Endothelial cell of umbilical vein (primary cell): ENCODE data around the gene PLEKHG3. TPM values are rescaled to one million over a fixed set of nuclear protein-coding genes. Genes with fewer than 3 reads are reported as not detected.

Experiments
- BruUV-seq: library from RNA; stranded (reverse); fragments of 400-500 nt; replicated peaks from 2 replicates; lab custom pipeline; 2021; lab: Mats Ljungman, UMichigan
- CTCF ChIA-PET: fragments of 300-600, 350-600 bp; sonication (Branson Sonifier 250); formaldehyde crosslinking; loops from one replicate; lab custom pipeline; 2021; ENCODE audit warnings: antibody characterized with exemption, inconsistent platforms; lab: Charles Lee
- POLR2A ChIA-PET: fragments of 300-600, 350-600 bp; sonication (Branson Sonifier 250); formaldehyde crosslinking; loops from one replicate; lab custom pipeline; 2021; ENCODE audit warnings: antibody characterized with exemption, inconsistent platforms; lab: Charles Lee
- DNase-seq: peaks from one replicate; pipeline ENCODE4 v3.0.0-alpha.2; 2011; ENCODE audit warnings: low read depth, low spot score
- FAIRE-seq: peaks from 2 replicates; lab custom pipeline; 2011; peaks lifted over from hg19 to GRCh38; lab: Jason Lieb, UNC
- H2AFZ ChIP-seq: 2 replicates; pipeline ENCODE4 v1.6.0; 2012; ENCODE audit warnings: low read depth, low read length, control low read depth, inconsistent platforms
- H3K27ac ChIP-seq: 2 replicates; pipeline ENCODE4 v1.5.1; 2011; ENCODE audit warnings: low read depth, mild to moderate bottlenecking, control low read depth, low read length, moderate library complexity; ENCODE audit not compliant: insufficient read depth
- H3K27me3 ChIP-seq, 2 experiments: 2 replicates each; pipeline versions ENCODE4 v1.6.0 to v1.6.1; 2011; ENCODE audit warnings: low read length in 2 of 2, mixed read lengths in 1 of 2; ENCODE audit not compliant: control insufficient read depth in 2 of 2, insufficient read depth in 2 of 2
- H3K36me3 ChIP-seq, 2 experiments: 2 replicates in 1 of 2; 3 replicates in 1 of 2; pipeline ENCODE4 v1.5.1; 2011; ENCODE audit warnings: low read length in 2 of 2, mild to moderate bottlenecking in 1 of 2, moderate library complexity in 1 of 2; ENCODE audit not compliant: control insufficient read depth in 2 of 2, insufficient read depth in 2 of 2; ENCODE audit errors: extremely low read depth in 1 of 2
- H3K4me1 ChIP-seq: 3 replicates; pipeline ENCODE4 v1.5.1; 2011; ENCODE audit warnings: mild to moderate bottlenecking, low read length; ENCODE audit not compliant: control insufficient read depth, insufficient read depth; ENCODE audit errors: extremely low read depth
- H3K4me2 ChIP-seq: 2 replicates; pipeline ENCODE4 v1.6.1; 2011; ENCODE audit warnings: low read length, control low read depth, mixed read lengths; ENCODE audit not compliant: insufficient read depth
- H3K4me3 ChIP-seq, 3 experiments: fragments of 200-600 bp in 1 of 3; sonication (generic), shearing (Covaris generic) in 1 of 3; replicated peaks in 1 of 3; 2 replicates each; pipeline ENCODE4 v1.5.1; 2011 to 2016; ENCODE audit warnings: control low read depth in 3 of 3, low read length in 3 of 3, mild to moderate bottlenecking in 2 of 3, inconsistent platforms in 1 of 3, low read depth in 1 of 3, moderate library complexity in 1 of 3; ENCODE audit not compliant: insufficient read depth in 1 of 3
- H3K79me2 ChIP-seq: 2 replicates; pipeline ENCODE4 v1.6.0; 2012; ENCODE audit warnings: low read length, inconsistent platforms; ENCODE audit not compliant: control insufficient read depth, insufficient read depth
- H3K9ac ChIP-seq: replicated peaks from 2 replicates; pipeline ENCODE3; 2011; ENCODE audit warnings: low read length, control low read depth; ENCODE audit not compliant: insufficient read depth; ENCODE audit errors: extremely low read depth
- H3K9me1 ChIP-seq: replicated peaks from 3 replicates; pipeline ENCODE4 v1.6.0; 2011; ENCODE audit warnings: mild to moderate bottlenecking, low read length; ENCODE audit not compliant: control insufficient read depth, insufficient read depth; ENCODE audit errors: extremely low read depth
- H3K9me3 ChIP-seq: replicated peaks from 2 replicates; pipeline ENCODE4 v1.5.1; 2012; ENCODE audit warnings: low read length, inconsistent platforms; ENCODE audit not compliant: control insufficient read depth, insufficient read depth
- H4K20me1 ChIP-seq: replicated peaks from 2 replicates; pipeline ENCODE3; 2011; ENCODE audit warnings: mild to moderate bottlenecking, low read length; ENCODE audit not compliant: control insufficient read depth, insufficient read depth; ENCODE audit errors: extremely low read depth
- EZH2 ChIP-seq: IDR thresholded peaks from 2 replicates; pipeline ENCODE4 v1.6.1; 2012; ENCODE audit warnings: borderline replicate concordance, low read depth, mild to moderate bottlenecking, moderate library complexity, low read length, inconsistent platforms; ENCODE audit not compliant: severe bottlenecking
- FOS ChIP-seq: IDR thresholded peaks from 2 replicates; pipeline ENCODE4 v1.6.1; 2011; ENCODE audit warnings: mild to moderate bottlenecking, low read length, moderate library complexity, borderline replicate concordance; ENCODE audit not compliant: insufficient read depth
- GATA2 ChIP-seq: IDR thresholded peaks from 2 replicates; pipeline ENCODE4 v1.7.0; 2011; ENCODE audit warnings: low read depth, mild to moderate bottlenecking, moderate library complexity, mixed read lengths, low read length; ENCODE audit not compliant: insufficient read length, insufficient read depth
- JUN ChIP-seq: IDR thresholded peaks from 2 replicates; pipeline ENCODE4 v1.6.1; 2011; ENCODE audit warnings: borderline replicate concordance, low read depth; ENCODE audit not compliant: insufficient read length, insufficient read depth
- MYC ChIP-seq: IDR thresholded peaks from one replicate; pipeline ENCODE4 v1.6.1; 2011; ENCODE audit warnings: mild to moderate bottlenecking, low read depth, low read length
- POLR2A ChIP-seq: IDR thresholded peaks from 2 replicates; pipeline ENCODE4 v1.6.1; 2012; ENCODE audit warnings: low read depth, mild to moderate bottlenecking, control low read depth, low read length
- POLR2AphosphoS5 ChIP-seq: IDR thresholded peaks from 2 replicates; pipeline ENCODE4 v1.6.1; 2012; ENCODE audit warnings: low read depth, mild to moderate bottlenecking, control low read depth, low read length, moderate library complexity; ENCODE audit not compliant: insufficient read depth
- dilution Hi-C: fragments of 300-500 bp; cut with MboI; formaldehyde crosslinking; loops from one replicate; pipeline ENCODE4 v1.15.0; 2019; ENCODE audit warnings: low sequenced_read_pairs; ENCODE audit not compliant: extremely low pct_ligation_motif_present
- intact Hi-C: fragments of 100-400 bp; cut with micrococcal nuclease; formaldehyde crosslinking; loops from one replicate; pipeline ENCODE4 v1.10.0; 2022
- polyA plus RNA-seq, 4 experiments: library from polyadenylated mRNA; depleted of rRNA in 3 of 4; stranded (reverse) in 3 of 4; unstranded in 1 of 4; fragments of >200 nt; gene quantifications; 2 replicates each; pipeline versions ENCODE4 v1.2.1 to v1.2.3, GENCODE V29; 2011 to 2012; ENCODE audit warnings: missing spikeins in 1 of 4
- total RNA-seq: library from RNA; stranded (reverse); gene quantifications from 2 replicates; pipeline ENCODE4 v1.2.3, GENCODE V29; 2021
- TF ChIP-seq, protein P1 (sequence below), 2 donors: IDR thresholded peaks; 1 replicate in 1 of 2; 2 replicates in 1 of 2; pipeline ENCODE4 v1.5.1; 2011; ENCODE audit warnings: low read length in 2 of 2, mild to moderate bottlenecking in 2 of 2, moderate library complexity in 2 of 2, control low read depth in 1 of 2, inconsistent platforms in 1 of 2, low read depth in 1 of 2; ENCODE audit not compliant: insufficient read depth in 1 of 2; ENCODE audit errors: extremely low read depth in 1 of 2
- TF ChIP-seq, protein P2 (sequence below): IDR thresholded peaks from 2 replicates; pipeline ENCODE4 v1.6.1; 2011; ENCODE audit not compliant: insufficient read depth, insufficient read length

Gene PLEKHG3
- total and polyA plus RNA-seq, 2 donors (not counting 3 experiments of a cell fraction or from before 2014, with no cell fraction given): 6.6 to 8.0 TPM

DNA sequence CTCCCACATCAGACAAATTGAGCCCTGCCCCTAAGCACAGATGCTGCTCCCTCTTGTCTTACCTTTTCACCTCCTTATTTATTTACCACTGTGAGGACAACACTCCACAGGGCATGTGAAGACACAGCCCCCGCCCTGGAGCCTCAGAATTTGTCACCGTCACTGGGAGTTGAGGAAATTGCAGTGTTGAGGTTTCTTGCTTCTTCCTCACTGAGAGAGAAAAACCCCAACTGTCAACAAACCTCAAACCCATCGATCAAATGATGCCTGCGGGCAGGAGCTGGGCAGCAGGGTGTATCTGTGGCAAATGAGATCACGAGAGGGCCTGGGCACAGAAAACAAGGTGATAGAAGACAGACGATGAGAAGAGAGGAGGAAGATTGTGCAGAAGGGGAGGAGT is 30.5 kb upstream of the PLEKHG3 start:
- ChIA-PET POLR2A (no interaction called here), CTCF (interaction anchor here (1.4 to 5.1 kb wide), 4 partner anchors 88 to 237 kb away, joined by 3 to 56 read pairs (median 20); no protein-coding TSS in a partner anchor)
- H3K4me3 ChIP-seq: no peak overlapping the region

DNA sequence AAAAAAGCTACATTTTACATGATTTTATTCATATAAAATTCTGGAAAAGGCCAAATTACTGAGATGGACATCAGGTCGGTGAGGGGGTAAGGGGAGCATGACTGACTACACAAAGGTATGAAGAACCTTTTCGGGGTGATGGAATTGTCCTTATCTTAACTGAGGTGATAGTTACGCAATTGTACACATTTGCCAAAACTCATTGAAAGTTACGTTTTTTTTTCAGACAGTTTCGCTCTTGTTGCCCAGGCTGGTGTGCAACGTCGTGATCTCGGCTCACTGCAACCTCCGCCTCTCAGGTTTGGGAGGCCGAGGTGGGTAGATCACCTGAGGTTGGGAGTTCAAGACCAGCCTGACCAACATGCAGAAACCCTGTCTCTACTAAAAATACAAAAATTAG is 29.4 kb upstream of the PLEKHG3 start:
- Histone ChIP-seq H3K36me3 (no peaks in the 10 kb centered on the region), H3K4me1 (no peaks in the 10 kb centered on the region), H3K9me1 (no peaks in the 10 kb centered on the region), H2AFZ (no peak overlapping the region), H3K9ac (no peak overlapping the region), H3K27ac (no peak overlapping the region), H4K20me1 (no peaks in the 10 kb centered on the region), H3K27me3 (peaks cover 5 to 10% of the 10 kb centered on the region in 2 experiments), H3K79me2 (no peaks in the 10 kb centered on the region), H3K4me2 (no peak overlapping the region), H3K4me3 (no peak overlapping the region), H3K9me3 (no peaks in the 10 kb centered on the region)
- ChIA-PET POLR2A (no interaction called here), CTCF (interaction anchor here (1.3 to 5.1 kb wide), 4 partner anchors 87 to 236 kb away, joined by 5 to 56 read pairs (median 8); no protein-coding TSS in a partner anchor)
- dilution Hi-C loops: no loop called here
- no TSS peak for BruUV-seq
- no peak for FAIRE-seq
- intact Hi-C loops: no loop called here
- TF ChIP-seq POLR2AphosphoS5 (no peak), GATA2 (no peak), EZH2 (no peak), FOS (no peak), POLR2A (no peak), JUN (no peak), MYC (no peak)
- TF ChIP-seq, protein P1, sequence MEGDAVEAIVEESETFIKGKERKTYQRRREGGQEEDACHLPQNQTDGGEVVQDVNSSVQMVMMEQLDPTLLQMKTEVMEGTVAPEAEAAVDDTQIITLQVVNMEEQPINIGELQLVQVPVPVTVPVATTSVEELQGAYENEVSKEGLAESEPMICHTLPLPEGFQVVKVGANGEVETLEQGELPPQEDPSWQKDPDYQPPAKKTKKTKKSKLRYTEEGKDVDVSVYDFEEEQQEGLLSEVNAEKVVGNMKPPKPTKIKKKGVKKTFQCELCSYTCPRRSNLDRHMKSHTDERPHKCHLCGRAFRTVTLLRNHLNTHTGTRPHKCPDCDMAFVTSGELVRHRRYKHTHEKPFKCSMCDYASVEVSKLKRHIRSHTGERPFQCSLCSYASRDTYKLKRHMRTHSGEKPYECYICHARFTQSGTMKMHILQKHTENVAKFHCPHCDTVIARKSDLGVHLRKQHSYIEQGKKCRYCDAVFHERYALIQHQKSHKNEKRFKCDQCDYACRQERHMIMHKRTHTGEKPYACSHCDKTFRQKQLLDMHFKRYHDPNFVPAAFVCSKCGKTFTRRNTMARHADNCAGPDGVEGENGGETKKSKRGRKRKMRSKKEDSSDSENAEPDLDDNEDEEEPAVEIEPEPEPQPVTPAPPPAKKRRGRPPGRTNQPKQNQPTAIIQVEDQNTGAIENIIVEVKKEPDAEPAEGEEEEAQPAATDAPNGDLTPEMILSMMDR (IDR thresholded peaks at IDR 0.05; ENCODE audit: extremely low read depth in 1 of 2, insufficient read depth in 1 of 2, low read depth in 1 of 2, low read length in 2 of 2): no peak
- TF ChIP-seq, protein P2, sequence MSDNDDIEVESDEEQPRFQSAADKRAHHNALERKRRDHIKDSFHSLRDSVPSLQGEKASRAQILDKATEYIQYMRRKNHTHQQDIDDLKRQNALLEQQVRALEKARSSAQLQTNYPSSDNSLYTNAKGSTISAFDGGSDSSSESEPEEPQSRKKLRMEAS: no peak
- no peak for DNase-seq

More for the DNA sequence above, 30.5 kb upstream of the PLEKHG3 start:
- Histone ChIP-seq H3K9ac (no peak overlapping the region), H2AFZ (no peak overlapping the region), H3K36me3 (no peaks in the 10 kb centered on the region), H3K79me2 (no peaks in the 10 kb centered on the region), H4K20me1 (no peaks in the 10 kb centered on the region), H3K27me3 (peaks cover 5 to 9% of the 10 kb centered on the region in 2 experiments), H3K27ac (no peak overlapping the region), H3K9me1 (no peaks in the 10 kb centered on the region), H3K9me3 (no peaks in the 10 kb centered on the region), H3K4me2 (no peak overlapping the region), H3K4me1 (no peaks in the 10 kb centered on the region)
- no TSS peak for BruUV-seq
- dilution Hi-C loops (no loop called here), intact Hi-C loops (no loop called here)
- TF ChIP-seq POLR2AphosphoS5 (no peak), GATA2 (no peak), JUN (no peak)
- TF ChIP-seq, protein P1 (IDR thresholded peaks at IDR 0.05; ENCODE audit: extremely low read depth in 1 of 2, insufficient read depth in 1 of 2, low read depth in 1 of 2, low read length in 2 of 2): no peak
- DNase-seq: no peak
- FAIRE-seq: no peak
